GM18502 (cell line): ENCODE measurements around the gene RPL18.
"Not testable (repeated sequence)": the region's sequence is repeated elsewhere in the genome, so short reads cannot be mapped to it uniquely, and the experiment has no call there.

Source experiments
- ATAC-seq: cut with Tn5 transposase; IDR thresholded peaks from one replicate; pipeline ENCODE4 v1.9.1; 2021; ENCODE audit warnings: mild to moderate bottlenecking; ENCODE audit not compliant: unreplicated experiment, poor library complexity

RPL18 gene

DNA sequence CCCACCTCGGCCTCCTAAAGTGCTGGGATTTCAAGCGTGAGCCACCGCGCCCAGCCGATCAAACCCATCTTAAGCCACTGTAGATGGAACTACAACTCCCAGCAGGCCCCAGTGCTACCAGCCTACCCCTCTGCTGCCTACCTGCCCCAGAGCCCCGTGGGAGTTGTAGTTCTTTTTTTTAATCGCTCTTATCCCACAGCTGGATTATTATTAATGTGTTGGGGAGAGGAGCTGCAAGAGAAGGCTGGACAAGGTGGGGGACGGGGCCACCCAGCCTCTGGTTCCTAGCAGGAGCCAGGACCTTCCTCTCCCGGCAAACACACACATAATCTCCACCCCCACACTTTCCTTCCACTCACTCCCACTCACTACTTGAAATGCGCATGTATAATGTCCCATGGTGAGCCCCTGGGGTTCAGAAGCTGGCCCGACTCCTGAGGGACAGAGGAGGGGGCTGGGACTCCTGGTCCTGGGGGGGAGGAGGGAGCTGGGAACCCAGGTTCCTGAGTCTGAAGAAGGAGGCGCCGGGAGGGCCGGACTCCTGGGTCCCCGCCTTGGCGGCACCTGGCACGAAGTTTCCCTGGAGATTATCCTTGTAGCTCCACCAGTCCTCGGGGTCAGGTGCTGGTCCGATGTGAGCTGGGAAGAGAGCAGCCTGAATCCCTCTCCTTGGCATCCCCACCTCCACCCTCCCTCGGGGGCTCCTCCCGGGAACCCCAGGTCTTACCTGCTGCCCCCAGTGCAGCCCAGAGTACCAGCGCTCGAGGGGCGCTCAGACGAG lies 26.1 kb upstream of the RPL18 start:
- ATAC-seq: no peak

GRCh38 chr19:48644355-48644754 lies 25.4 kb upstream of the RPL18 start:
- no peak for ATAC-seq

DNA sequence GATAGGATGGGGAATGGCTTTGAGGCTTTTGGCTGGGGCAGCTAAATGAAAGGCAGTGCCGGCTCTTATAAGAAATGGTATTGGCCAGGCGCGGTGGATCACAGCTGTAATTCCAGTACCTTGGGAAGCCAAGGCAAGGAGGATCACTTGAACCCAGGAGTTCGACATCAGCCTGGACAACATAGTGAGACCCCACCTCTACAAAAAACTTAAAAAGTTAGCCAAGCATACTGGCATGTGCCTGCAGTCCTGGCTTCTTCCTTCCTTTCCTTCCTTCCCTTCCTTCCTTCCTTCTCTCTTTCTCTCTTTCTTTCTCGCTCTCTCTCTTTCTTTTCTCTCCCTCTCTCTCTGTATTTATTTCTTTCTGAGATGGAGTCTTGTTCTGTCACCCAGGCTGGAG lies 23.9 kb upstream of the RPL18 start:
- no peak for ATAC-seq

DNA sequence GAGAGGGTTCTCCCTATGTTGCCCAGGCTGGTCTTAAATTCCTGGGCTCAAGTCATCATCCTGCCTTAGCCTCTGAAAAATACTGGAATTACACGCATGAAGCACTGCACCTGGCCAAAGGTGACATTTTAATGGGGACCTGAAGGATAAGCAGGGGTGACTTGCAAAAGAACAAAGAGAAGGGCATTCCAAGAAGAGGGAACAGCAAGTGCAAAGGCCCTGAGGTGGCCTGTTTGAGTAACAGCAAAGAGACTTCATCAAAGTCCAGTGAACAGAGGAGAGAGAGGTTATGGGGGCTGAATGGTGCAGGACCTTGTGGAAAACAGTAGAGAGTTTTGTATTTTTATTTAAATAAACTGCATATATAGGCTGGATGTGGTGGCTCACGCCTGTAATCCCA lies 22.9 kb upstream of the RPL18 start:
- ATAC-seq: no peak

- no peak for ATAC-seq
Observed at GRCh38 chr19:48639483-48640375, 20.8 kb upstream of the RPL18 start.

DNA sequence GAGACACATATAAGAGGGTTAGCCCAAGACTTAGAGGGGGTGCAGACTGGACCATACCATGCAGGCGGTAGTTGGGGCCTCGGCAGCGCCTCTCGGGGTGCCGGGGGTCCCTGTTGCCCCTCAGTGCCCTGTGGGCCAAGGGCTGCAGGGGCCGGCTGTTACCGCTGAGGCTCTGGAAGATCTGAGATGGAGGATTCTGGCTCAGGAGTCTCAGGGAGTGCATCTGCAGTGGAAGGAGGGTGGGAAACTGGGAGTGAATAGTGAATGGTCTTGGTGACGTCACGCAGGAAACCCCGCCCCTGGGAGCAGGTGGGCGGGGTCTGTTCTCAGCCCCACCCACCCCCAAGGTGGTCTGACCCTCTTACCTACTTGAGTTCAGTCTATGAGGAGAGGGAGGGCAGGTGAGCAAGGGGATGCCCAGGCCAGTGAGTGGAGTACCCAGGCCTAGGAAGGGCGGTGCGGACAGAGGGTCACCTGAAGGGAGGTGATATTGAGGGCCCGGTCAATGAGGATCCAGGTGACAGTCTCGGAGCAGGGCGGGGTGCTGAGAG lies 19.9 kb upstream of the RPL18 start:
- no peak for ATAC-seq

DNA sequence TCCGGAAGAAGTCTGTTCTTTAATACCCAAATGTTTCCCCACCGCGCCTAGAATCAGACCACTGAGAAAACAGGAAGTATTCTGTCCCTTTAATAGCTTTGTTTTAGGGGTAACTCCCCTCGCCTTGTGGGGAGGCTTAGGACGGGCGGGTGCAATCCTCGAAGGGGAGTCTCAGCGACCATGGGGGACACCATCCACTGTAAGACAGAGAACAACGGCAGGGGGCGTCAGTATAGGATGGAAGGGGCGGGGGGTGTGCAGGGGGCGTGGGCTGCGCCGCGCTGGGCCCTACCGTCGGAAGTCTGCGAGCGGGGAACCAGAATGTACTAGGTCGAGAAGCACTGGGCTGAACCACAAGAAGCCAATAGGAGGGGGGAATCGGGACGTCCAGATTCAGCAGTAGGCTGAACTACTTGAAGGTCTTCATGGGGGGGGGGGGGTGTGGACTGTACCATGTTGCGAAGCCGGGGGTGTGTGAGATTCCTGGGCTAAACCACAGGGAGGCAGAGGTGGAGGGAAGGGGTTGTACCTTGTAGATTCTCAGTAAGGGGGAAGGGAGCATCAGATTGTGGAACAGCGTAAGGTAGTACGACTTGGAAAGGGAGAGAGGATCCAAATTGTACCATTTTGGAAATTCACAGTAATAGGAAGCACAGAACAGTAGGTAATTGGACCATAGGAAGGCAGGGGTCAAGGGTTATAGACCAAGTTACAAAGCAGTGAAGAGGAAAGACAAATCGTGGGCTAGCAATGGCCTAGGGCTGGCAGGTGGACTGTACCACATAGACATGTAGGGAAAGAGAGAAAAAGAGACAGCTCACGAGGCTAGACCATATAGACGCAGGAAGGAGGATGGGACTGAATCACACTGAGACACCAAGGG lies 19.2 kb upstream of the RPL18 start:
- peak; percentile 22 for ATAC-seq

- ATAC-seq: peak; percentile 68
Observed at GRCh38 chr19:48637449-48637947, 18.5 kb upstream of the RPL18 start.

DNA sequence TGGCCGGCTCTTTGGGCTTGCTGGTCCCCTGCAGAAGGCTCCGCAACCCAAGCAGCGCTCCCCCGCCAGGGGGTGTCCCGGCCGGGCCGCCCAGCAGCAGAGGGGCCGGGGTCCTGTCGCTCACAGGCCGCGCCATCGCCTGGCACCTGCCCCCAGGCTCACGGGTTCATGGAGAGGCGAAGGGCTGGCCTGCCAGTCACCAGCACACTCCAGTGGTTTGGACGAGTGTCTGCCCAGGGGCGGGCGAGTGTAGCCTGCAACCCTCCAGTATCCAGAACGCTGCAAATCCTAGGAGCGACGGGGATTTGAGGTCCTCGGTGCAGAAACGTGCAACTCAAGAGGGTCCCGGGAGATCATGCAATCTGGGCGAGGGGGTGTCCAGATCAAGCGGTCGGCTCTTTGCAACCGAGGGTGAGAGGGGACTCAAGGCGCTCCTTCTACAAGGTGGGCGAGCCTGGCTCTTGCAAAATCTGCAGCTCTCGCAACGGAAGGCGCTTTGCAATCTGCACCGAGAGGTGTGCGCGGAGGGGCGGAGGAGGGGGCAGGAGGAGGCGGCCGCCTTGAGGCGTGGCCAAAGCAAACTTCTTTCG lies 18.0 kb upstream of the RPL18 start, which contains the start of gene DBP:
DBP (minus strand) TSS at position 521 of the 590 bp plus-strand sequence; CDS start at position 136, 385 bp downstream.
- no peak for ATAC-seq

- no peak for ATAC-seq
Observed at GRCh38 chr19:48635966-48636858, 17.2 kb upstream of the RPL18 start.

DNA sequence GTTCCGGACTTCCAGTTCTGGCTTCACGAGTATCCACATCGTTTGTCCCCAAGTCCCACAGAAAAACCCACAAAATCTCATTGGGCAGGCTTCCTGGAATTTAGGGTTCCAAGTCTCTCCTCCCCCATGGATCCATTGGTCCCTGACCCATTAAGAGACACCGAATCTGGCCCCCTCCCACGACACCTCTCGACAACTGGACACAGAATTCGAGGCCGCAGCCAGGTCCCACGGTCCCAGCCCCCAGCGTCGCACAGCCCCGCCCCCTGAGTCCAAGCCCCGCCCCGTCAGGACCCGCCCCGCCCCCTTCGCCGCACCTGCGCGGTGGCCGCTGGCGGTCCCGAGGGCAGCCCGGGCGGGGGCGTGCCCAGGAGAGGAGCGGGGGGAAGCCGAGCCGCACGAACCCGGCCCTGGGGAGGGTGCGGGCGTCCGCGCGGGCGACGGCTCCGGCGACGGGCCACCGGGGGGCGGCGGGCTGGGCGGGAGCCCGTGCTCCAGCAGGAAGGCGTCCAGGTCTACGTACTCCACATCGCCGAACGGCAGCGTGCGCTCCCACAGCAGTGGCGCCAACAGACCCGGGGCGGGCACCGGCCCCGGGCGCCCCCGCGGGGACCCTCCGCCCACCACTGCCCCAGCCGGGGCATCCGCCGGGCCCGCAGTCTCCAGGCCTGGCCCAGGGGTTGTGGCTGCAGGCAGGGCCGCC lies 16.4 kb upstream of the RPL18 start:
- ATAC-seq: no peak

DNA sequence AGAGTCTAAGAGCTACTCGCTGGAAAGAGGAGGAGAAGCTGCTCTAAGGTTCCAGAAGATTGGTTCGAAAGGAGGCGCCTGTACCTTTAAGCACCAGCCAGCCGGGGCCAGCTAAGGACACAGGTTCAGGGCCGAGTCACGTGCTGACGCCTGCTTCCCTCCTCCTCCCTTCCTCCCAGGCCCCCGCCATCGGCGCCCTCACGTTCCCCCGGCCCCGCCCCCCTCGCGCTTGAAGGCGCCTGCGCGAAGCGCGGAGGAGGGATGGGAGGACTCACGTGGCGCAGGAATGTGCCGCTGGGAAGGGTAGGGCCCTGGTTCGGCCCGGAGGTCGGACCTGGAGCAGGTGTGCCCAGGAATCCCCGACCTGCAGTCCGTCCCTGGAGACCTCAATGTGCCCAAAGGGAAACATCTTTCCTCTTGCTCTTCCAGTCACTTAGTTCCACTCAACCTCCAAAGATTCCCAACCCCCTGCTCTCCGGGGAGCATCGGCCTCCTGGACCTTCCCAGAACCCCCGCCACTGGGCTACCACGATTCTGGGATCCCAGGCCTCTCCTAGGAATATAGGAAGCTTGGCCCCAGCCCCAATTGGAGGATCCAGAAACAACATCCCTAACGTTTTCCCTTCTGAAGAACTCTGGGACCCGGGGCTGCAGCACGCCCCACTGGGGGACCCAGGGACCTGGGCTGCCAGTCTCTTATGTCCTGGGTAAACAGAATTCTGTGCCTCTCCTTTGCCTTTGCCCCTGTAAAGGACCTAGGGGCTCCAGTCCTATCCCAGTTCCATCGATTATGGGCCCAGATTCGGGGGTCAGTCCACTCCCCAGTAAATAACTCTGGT lies 15.7 kb upstream of the RPL18 start:
- peak; percentile 39 for ATAC-seq

GRCh38 chr19:48634036-48634342 lies 15.0 kb upstream of the RPL18 start:
- no peak for ATAC-seq

GRCh38 chr19:48633148-48634035 lies 14.4 kb upstream of the RPL18 start:
- no peak for ATAC-seq

DNA sequence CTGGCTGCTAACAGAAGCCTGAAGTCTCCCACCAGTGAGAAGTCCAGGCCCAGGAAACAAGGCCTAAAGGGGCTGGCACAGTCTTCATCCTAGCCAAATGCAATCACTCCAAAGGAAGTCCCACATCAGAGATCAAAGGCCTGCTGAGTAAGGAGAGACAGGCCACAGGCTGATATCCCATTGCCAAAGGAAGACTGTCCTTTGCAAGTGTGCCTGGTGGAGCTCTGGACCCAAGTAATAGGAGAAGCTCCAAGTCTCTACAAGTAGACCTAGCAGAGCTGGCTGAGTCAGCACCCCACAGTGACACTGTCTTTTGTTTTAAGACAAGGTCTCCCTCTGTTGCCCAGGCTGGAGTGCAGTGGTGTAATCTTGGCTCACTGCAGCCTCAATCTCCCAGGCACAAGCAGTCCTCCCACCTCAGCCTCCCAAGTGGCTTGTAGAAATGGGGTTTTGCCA lies 13.7 kb upstream of the RPL18 start:
- no peak for ATAC-seq

- not testable (repeated sequence) for ATAC-seq
Observed at GRCh38 chr19:48632286-48632685, 13.3 kb upstream of the RPL18 start.
